IMR-90 (cell line): ENCODE results near the gene PRSS3. TPM values are rescaled to one million over a fixed set of nuclear protein-coding genes. Genes with fewer than 3 reads are reported as not detected.

Experiments
- ATAC-seq: fragments of 200-7000 bp; cut with Tn5 transposase; 2 replicates; pipeline ENCODE4 v1.9.1; 2020; ENCODE audit warnings: low read depth, mild to moderate bottlenecking, moderate library complexity
- BruUV-seq: library from RNA; stranded (reverse); fragments of 400-500 nt; replicated peaks from 2 replicates; lab custom pipeline; 2021; lab: Mats Ljungman, UMichigan
- CTCF ChIA-PET: fragments of 300-600 bp; formaldehyde crosslinking; extraction: SDS; loops from one replicate; lab custom pipeline; 2021; ENCODE audit warnings: antibody characterized with exemption; lab: Yijun Ruan, JAX
- POLR2A ChIA-PET: fragments of 300-600 bp; sonication (Branson Sonifier 250); formaldehyde crosslinking; loops from one replicate; lab custom pipeline; 2022; ENCODE audit warnings: antibody characterized with exemption; ENCODE audit not compliant: unreplicated experiment; lab: Charles Lee
- DNase-seq: peaks from one replicate; pipeline ENCODE4 v3.0.0; 2013
- H2AFZ ChIP-seq: replicated peaks from 2 replicates; pipeline ENCODE3; 2013; ENCODE audit warnings: low read length, mild to moderate bottlenecking; ENCODE audit not compliant: poor library complexity
- H2AK5ac ChIP-seq: 2 replicates; pipeline ENCODE4 v1.6.1; 2013; ENCODE audit warnings: low read depth, low read length, inconsistent platforms
- H2AK9ac ChIP-seq: replicated peaks from 2 replicates; pipeline ENCODE3; 2013; ENCODE audit warnings: mild to moderate bottlenecking, low read depth, low read length, moderate library complexity; ENCODE audit not compliant: poor library complexity
- H2BK120ac ChIP-seq: 2 replicates; pipeline ENCODE4 v1.6.1; 2013; ENCODE audit warnings: low read depth, low read length, inconsistent platforms
- H2BK15ac ChIP-seq: 3 replicates; pipeline ENCODE4 v1.6.1; 2013; ENCODE audit warnings: low read depth, low read length, inconsistent platforms
- H2BK20ac ChIP-seq: 2 replicates; pipeline ENCODE4 v1.6.1; 2013; ENCODE audit warnings: low read depth, mild to moderate bottlenecking, inconsistent platforms, low read length, moderate library complexity
- H2BK5ac ChIP-seq: 2 replicates; pipeline ENCODE4 v1.6.1; 2013; ENCODE audit warnings: mild to moderate bottlenecking, low read depth, low read length, inconsistent platforms; ENCODE audit not compliant: poor library complexity, severe bottlenecking
- H3K14ac ChIP-seq: replicated peaks from 2 replicates; pipeline ENCODE4 v1.6.1; 2013; ENCODE audit warnings: low read depth, low read length, inconsistent platforms
- H3K18ac ChIP-seq: 2 replicates; pipeline ENCODE4 v1.6.1; 2013; ENCODE audit warnings: low read depth, low read length, control low read depth
- H3K23ac ChIP-seq: 2 replicates; pipeline ENCODE4 v1.6.1; 2013; ENCODE audit warnings: low read depth, low read length, inconsistent platforms
- H3K27ac ChIP-seq: 2 replicates; pipeline ENCODE4 v1.5.1; 2013; ENCODE audit warnings: mild to moderate bottlenecking, control low read depth, low read length; ENCODE audit not compliant: insufficient read depth
- H3K27me3 ChIP-seq: 2 replicates; pipeline ENCODE4 v1.6.1; 2013; ENCODE audit warnings: low read length; ENCODE audit not compliant: control insufficient read depth, insufficient read depth
- H3K36me3 ChIP-seq: 2 replicates; pipeline ENCODE4 v1.6.1; 2013; ENCODE audit warnings: low read length, mixed read lengths; ENCODE audit not compliant: control insufficient read depth, insufficient read depth
- H3K4ac ChIP-seq: 2 replicates; pipeline ENCODE4 v1.6.1; 2013; ENCODE audit warnings: low read depth, low read length, inconsistent platforms
- H3K4me1 ChIP-seq: 2 replicates; pipeline ENCODE4 v1.6.1; 2013; ENCODE audit warnings: low read length, mixed read lengths; ENCODE audit not compliant: control insufficient read depth, insufficient read depth
- H3K4me2 ChIP-seq: 2 replicates; pipeline ENCODE4 v1.6.1; 2013; ENCODE audit warnings: low read depth, mild to moderate bottlenecking, control low read depth, low read length, moderate library complexity
- H3K4me3 ChIP-seq: 2 replicates; pipeline ENCODE4 v1.5.1; 2013; ENCODE audit warnings: low read depth, mild to moderate bottlenecking, control low read depth, low read length, moderate library complexity; ENCODE audit not compliant: insufficient read depth
- H3K56ac ChIP-seq: 2 replicates; pipeline ENCODE4 v1.6.1; 2013; ENCODE audit warnings: low read length, inconsistent platforms; ENCODE audit not compliant: insufficient read depth; ENCODE audit errors: extremely low read depth
- H3K79me1 ChIP-seq, 2 experiments: 2 replicates each; pipeline ENCODE4 v1.6.1; 2013; ENCODE audit warnings: low read length in 2 of 2, inconsistent platforms in 1 of 2, low read depth in 1 of 2
- H3K9ac ChIP-seq: 2 replicates; pipeline ENCODE4 v1.6.1; 2013; ENCODE audit warnings: low read depth, low read length, control low read depth
- H3K9me1 ChIP-seq: 2 replicates; pipeline ENCODE4 v1.6.1; 2013; ENCODE audit warnings: low read length, inconsistent platforms; ENCODE audit not compliant: insufficient read depth
- H3K9me3 ChIP-seq: 2 replicates; pipeline ENCODE4 v1.6.1; 2013; ENCODE audit warnings: low read length; ENCODE audit not compliant: control insufficient read depth, insufficient read depth
- H4K20me1 ChIP-seq: 2 replicates; pipeline ENCODE4 v1.6.1; 2013; ENCODE audit warnings: low read length, inconsistent platforms; ENCODE audit not compliant: insufficient read depth
- H4K5ac ChIP-seq: 2 replicates; pipeline ENCODE4 v1.6.1; 2013; ENCODE audit warnings: mild to moderate bottlenecking, low read depth, low read length, control low read depth
- H4K8ac ChIP-seq, 2 experiments: 2 replicates each; pipeline ENCODE4 v1.6.1; 2013; ENCODE audit warnings: low read depth in 2 of 2, low read length in 2 of 2, control low read depth in 1 of 2, inconsistent platforms in 1 of 2
- H4K91ac ChIP-seq: 2 replicates; pipeline ENCODE4 v1.6.1; 2013; ENCODE audit warnings: low read depth, low read length, inconsistent platforms; ENCODE audit not compliant: insufficient read depth
- BHLHE40 ChIP-seq: fragments of 150-350 bp; IDR thresholded peaks from 2 replicates; pipeline ENCODE4 v1.6.1; 2016; ENCODE audit warnings: mild to moderate bottlenecking, low read depth, low read length
- CEBPB ChIP-seq: IDR thresholded peaks from 2 replicates; pipeline ENCODE4 v1.6.1; 2012; ENCODE audit warnings: low read depth, low read length, improper control_type of control experiment
- CHD1 ChIP-seq: IDR thresholded peaks from 2 replicates; pipeline ENCODE4 v1.6.1; 2012; ENCODE audit warnings: low read depth, low read length, improper control_type of control experiment
- FOS ChIP-seq: fragments of 150-350 bp; IDR thresholded peaks from 2 replicates; pipeline ENCODE4 v1.6.1; 2016; ENCODE audit warnings: low read depth, low read length
- MAFK ChIP-seq: IDR thresholded peaks from 2 replicates; pipeline ENCODE4 v1.6.1; 2012; ENCODE audit warnings: low read depth, low read length, improper control_type of control experiment
- MAZ ChIP-seq: IDR thresholded peaks from 2 replicates; pipeline ENCODE4 v1.6.1; 2012; ENCODE audit warnings: low read depth, mild to moderate bottlenecking, low read length, improper control_type of control experiment, moderate library complexity, borderline replicate concordance
- MXI1 ChIP-seq: IDR thresholded peaks from 2 replicates; pipeline ENCODE4 v1.6.1; 2012; ENCODE audit warnings: low read depth, mild to moderate bottlenecking, low read length, moderate library complexity, borderline replicate concordance
- NFE2L2 ChIP-seq: fragments of 150-350 bp; IDR thresholded peaks from 2 replicates; pipeline ENCODE4 v1.6.1; 2016; ENCODE audit warnings: low read depth, mild to moderate bottlenecking, low read length
- POLR2A ChIP-seq: IDR thresholded peaks from 2 replicates; pipeline ENCODE4 v1.6.1; 2012; ENCODE audit warnings: mild to moderate bottlenecking, low read depth, low read length
- RAD21 ChIP-seq: IDR thresholded peaks from 2 replicates; pipeline ENCODE4 v1.6.1; 2012; ENCODE audit warnings: low read length, improper control_type of control experiment
- RCOR1 ChIP-seq: IDR thresholded peaks from 2 replicates; pipeline ENCODE4 v1.6.1; 2012; ENCODE audit warnings: mild to moderate bottlenecking, low read length, improper control_type of control experiment; ENCODE audit not compliant: insufficient replicate concordance
- RFX5 ChIP-seq: IDR thresholded peaks from 2 replicates; pipeline ENCODE4 v1.8.0; 2012; ENCODE audit warnings: low read depth, mild to moderate bottlenecking, low read length, moderate library complexity
- SMC3 ChIP-seq: fragments of 150-350 bp; IDR thresholded peaks from 2 replicates; pipeline ENCODE4 v1.6.1; 2016; ENCODE audit warnings: low read depth, mild to moderate bottlenecking, antibody characterized with exemption, low read length, moderate library complexity
- USF2 ChIP-seq: fragments of 150-350 bp; IDR thresholded peaks from 2 replicates; pipeline ENCODE4 v1.6.1; 2017; ENCODE audit warnings: mild to moderate bottlenecking, antibody characterized with exemption, low read length, low read depth
- dilution Hi-C: fragments of 300-500 bp; cut with HindIII; formaldehyde crosslinking; loops from one replicate; pipeline ENCODE4 v1.14.3; 2018; ENCODE audit warnings: low sequenced_read_pairs; ENCODE audit not compliant: unreplicated experiment
- in situ Hi-C: fragments of 300-500 bp; cut with MboI; formaldehyde crosslinking; loops from 3 replicates; pipeline ENCODE4 v1.14.3; 2019; ENCODE audit warnings: low sequenced_read_pairs, inconsistent platforms, mixed read lengths
- intact Hi-C: fragments of 100-400 bp; cut with micrococcal nuclease; formaldehyde crosslinking; loops from 2 replicates; pipeline ENCODE4 v1.10.0; 2022
- polyA plus RNA-seq, 3 experiments: library from polyadenylated mRNA; depleted of rRNA; stranded (reverse); fragments of >200 nt; gene quantifications; 2 replicates each; pipeline ENCODE4 v1.2.3, GENCODE V29; 2012; ENCODE audit warnings: low replicate concordance in 1 of 3
- total RNA-seq: library from RNA; depleted of rRNA; stranded (reverse); fragments of >200 nt; gene quantifications from 2 replicates; pipeline ENCODE4 v1.2.3, GENCODE V29; 2012
- TF ChIP-seq, protein P1 (sequence below): fragments of 150-350 bp; IDR thresholded peaks from 2 replicates; pipeline ENCODE4 v1.6.1; 2016; ENCODE audit warnings: low read depth, mild to moderate bottlenecking, low read length, moderate library complexity, borderline replicate concordance
- TF ChIP-seq, protein P2 (sequence below): conservative IDR thresholded peaks from 2 replicates; pipeline ENCODE4 v1.5.1; 2012; ENCODE audit warnings: mild to moderate bottlenecking, low read depth, low read length, improper control_type of control experiment

PRSS3 gene
- total and polyA plus RNA-seq, 2 of the 4 experiments (the other 2 are of a cell fraction) = 7.0 to 26.9 TPM

GRCh38 chr9:33780276-33780675 lies 15.1 kb upstream of the PRSS3 start:
- Histone ChIP-seq H4K20me1 (no peaks in the 10 kb centered on the region), H3K4me1 (peaks cover 4% of the 10 kb centered on the region; the same call in 1 of the 2 replicates), H3K36me3 (no peaks in the 10 kb centered on the region), H3K9me1 (no peaks in the 10 kb centered on the region), H3K4ac (no peak overlapping the region), H3K14ac (no peak overlapping the region), H2BK5ac (no peak overlapping the region), H3K56ac (no peak overlapping the region), H3K27ac (no peak overlapping the region), H2AK9ac (no peak overlapping the region), H4K91ac (no peak overlapping the region), H3K18ac (no peak overlapping the region), H4K5ac (no peak overlapping the region), H3K4me3 (no peak overlapping the region), H2BK120ac (0 out of 2 replicates have a peak overlapping the region, but pooled peaks have one; percentile 15), H3K79me1 (no peaks in the 10 kb centered on the region), H3K4me2 (no peak overlapping the region), H2AK5ac (no peak overlapping the region), H3K23ac (no peak overlapping the region), H3K9me3 (no peaks in the 10 kb centered on the region), H2BK20ac (no peak overlapping the region; the same call in 1 of the 2 replicates), H3K9ac (no peak overlapping the region), H2BK15ac (no peak overlapping the region; the same call in 2 of the 3 replicates), H4K8ac (no peak overlapping the region), H2AFZ (no peak overlapping the region), H3K27me3 (no peaks in the 10 kb centered on the region)
- DNase-seq (no peak), ATAC-seq (no peak)
- BruUV-seq = no TSS peak
- in situ Hi-C loops (no loop called here), intact Hi-C loops (no loop called here), dilution Hi-C loops (no loop called here)
- TF ChIP-seq MAFK (no peak), CHD1 (no peak), CEBPB (no peak), FOS (no peak), MXI1 (no peak), SMC3 (no peak), USF2 (no peak), RAD21 (no peak), MAZ (no peak), POLR2A (no peak), RFX5 (no peak), NFE2L2 (no peak), RCOR1 (no peak), BHLHE40 (no peak)
- TF ChIP-seq, protein P1, sequence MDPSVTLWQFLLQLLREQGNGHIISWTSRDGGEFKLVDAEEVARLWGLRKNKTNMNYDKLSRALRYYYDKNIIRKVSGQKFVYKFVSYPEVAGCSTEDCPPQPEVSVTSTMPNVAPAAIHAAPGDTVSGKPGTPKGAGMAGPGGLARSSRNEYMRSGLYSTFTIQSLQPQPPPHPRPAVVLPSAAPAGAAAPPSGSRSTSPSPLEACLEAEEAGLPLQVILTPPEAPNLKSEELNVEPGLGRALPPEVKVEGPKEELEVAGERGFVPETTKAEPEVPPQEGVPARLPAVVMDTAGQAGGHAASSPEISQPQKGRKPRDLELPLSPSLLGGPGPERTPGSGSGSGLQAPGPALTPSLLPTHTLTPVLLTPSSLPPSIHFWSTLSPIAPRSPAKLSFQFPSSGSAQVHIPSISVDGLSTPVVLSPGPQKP = no peak
- TF ChIP-seq, protein P2, sequence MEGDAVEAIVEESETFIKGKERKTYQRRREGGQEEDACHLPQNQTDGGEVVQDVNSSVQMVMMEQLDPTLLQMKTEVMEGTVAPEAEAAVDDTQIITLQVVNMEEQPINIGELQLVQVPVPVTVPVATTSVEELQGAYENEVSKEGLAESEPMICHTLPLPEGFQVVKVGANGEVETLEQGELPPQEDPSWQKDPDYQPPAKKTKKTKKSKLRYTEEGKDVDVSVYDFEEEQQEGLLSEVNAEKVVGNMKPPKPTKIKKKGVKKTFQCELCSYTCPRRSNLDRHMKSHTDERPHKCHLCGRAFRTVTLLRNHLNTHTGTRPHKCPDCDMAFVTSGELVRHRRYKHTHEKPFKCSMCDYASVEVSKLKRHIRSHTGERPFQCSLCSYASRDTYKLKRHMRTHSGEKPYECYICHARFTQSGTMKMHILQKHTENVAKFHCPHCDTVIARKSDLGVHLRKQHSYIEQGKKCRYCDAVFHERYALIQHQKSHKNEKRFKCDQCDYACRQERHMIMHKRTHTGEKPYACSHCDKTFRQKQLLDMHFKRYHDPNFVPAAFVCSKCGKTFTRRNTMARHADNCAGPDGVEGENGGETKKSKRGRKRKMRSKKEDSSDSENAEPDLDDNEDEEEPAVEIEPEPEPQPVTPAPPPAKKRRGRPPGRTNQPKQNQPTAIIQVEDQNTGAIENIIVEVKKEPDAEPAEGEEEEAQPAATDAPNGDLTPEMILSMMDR = no peak
- ChIA-PET POLR2A (no interaction called here), CTCF (interaction anchor here (1.6 kb wide), 1 partner anchor 42 kb away, joined by 9 read pairs; no protein-coding TSS in a partner anchor)
